HCT116 (cell line): ENCODE measurements around the gene SURF6. TPM values are rescaled to one million over a fixed set of nuclear protein-coding genes. Genes with fewer than 3 reads are reported as not detected.

Experiments used
- ATAC-seq: fragments of 200-7000 bp; cut with Tn5 transposase; 2 replicates; pipeline ENCODE4 v1.9.1; 2020; ENCODE audit warnings: mild to moderate bottlenecking, moderate library complexity
- BruUV-seq: library from RNA; stranded (reverse); fragments of 400-500 nt; replicated peaks from 2 replicates; lab custom pipeline; 2021; lab: Mats Ljungman, UMichigan
- CTCF ChIA-PET: fragments of 300-600 bp; sonication (Branson Sonifier 250); formaldehyde crosslinking; loops from one replicate; lab custom pipeline; 2021; ENCODE audit warnings: antibody characterized with exemption; lab: Charles Lee
- POLR2A ChIA-PET: fragments of 300-600, 350-600 bp; sonication (Branson Sonifier 250); formaldehyde crosslinking; loops from one replicate; lab custom pipeline; 2021; ENCODE audit warnings: antibody characterized with exemption; lab: Charles Lee
- RAD21 ChIA-PET, 2 experiments: fragments of 300-600 bp; sonication (Branson Sonifier 250); formaldehyde crosslinking; loops; one replicate each; lab custom pipeline; 2023; ENCODE audit warnings: low total read pairs in 2 of 2; ENCODE audit not compliant: uncharacterized antibody in 2 of 2, unreplicated experiment in 2 of 2, low non-redundant PET in 1 of 2; lab: Charles Lee
- DNase-seq: peaks from one replicate; pipeline ENCODE4 v3.0.0-alpha.2; 2010; ENCODE audit warnings: low read depth, low spot score
- H2AFZ ChIP-seq: fragments of 200-600 bp; shearing (Covaris generic), sonication (generic); 2 replicates; pipeline ENCODE4 v1.6.1; 2017; ENCODE audit warnings: low read depth, mixed run types, mixed read lengths, antibody characterized with exemption, low read length; ENCODE audit not compliant: poor library complexity, severe bottlenecking
- H3K27ac ChIP-seq: 2 replicates; pipeline ENCODE4 v1.5.1; 2012; ENCODE audit warnings: low read depth, low read length
- H3K27me3 ChIP-seq: fragments of 200-600 bp; sonication (generic); 2 replicates; pipeline ENCODE4 v1.6.1; 2016; ENCODE audit warnings: mixed run types, low read length, mixed read lengths; ENCODE audit not compliant: insufficient read depth
- H3K36me3 ChIP-seq, 2 experiments: fragments of 200-500 bp in 1 of 2; fragments of 200-600 bp in 1 of 2; sonication (Bioruptor generic) in 1 of 2; sonication (generic) in 1 of 2; 2 replicates each; pipeline versions ENCODE4 v1.5.1 to v1.6.1; 2014 to 2016; ENCODE audit warnings: low read length in 2 of 2, inconsistent platforms in 1 of 2, mixed read lengths in 1 of 2, mixed run types in 1 of 2; ENCODE audit not compliant: insufficient read depth in 2 of 2, control insufficient read depth in 1 of 2
- H3K4me1 ChIP-seq, 2 experiments: fragments of 200-600 bp in 1 of 2; sonication (generic) in 1 of 2; 2 replicates each; pipeline versions ENCODE4 v1.5.1 to v1.6.1; 2012 to 2017; ENCODE audit warnings: low read length in 2 of 2, inconsistent platforms in 1 of 2, mild to moderate bottlenecking in 1 of 2, mixed read lengths in 1 of 2, mixed run types in 1 of 2, moderate library complexity in 1 of 2; ENCODE audit not compliant: insufficient read depth in 2 of 2, control insufficient read depth in 1 of 2
- H3K4me2 ChIP-seq: fragments of 200-600 bp; sonication (generic); 2 replicates; pipeline ENCODE4 v1.6.1; 2017; ENCODE audit warnings: mixed run types, low read length, mixed read lengths
- H3K4me3 ChIP-seq, 2 experiments: fragments of 200-600 bp in 1 of 2; sonication (generic) in 1 of 2; replicated peaks in 1 of 2; 2 replicates each; pipeline ENCODE4 v1.5.1; 2011 to 2016; ENCODE audit warnings: low read length in 2 of 2, control low read depth in 1 of 2, low read depth in 1 of 2, mild to moderate bottlenecking in 1 of 2, mixed read lengths in 1 of 2, mixed run types in 1 of 2
- H3K79me2 ChIP-seq: fragments of 200-600 bp; sonication (generic); 2 replicates; pipeline ENCODE4 v1.6.1; 2017; ENCODE audit warnings: mild to moderate bottlenecking, mixed run types, low read length, moderate library complexity, mixed read lengths; ENCODE audit not compliant: insufficient read depth
- H3K9ac ChIP-seq: fragments of 200-600 bp; sonication (generic); 2 replicates; pipeline ENCODE4 v1.6.1; 2016; ENCODE audit warnings: low read length, mixed read lengths
- H3K9me2 ChIP-seq: fragments of 200-600 bp; sonication (generic), shearing (Covaris generic); 2 replicates; pipeline ENCODE4 v1.6.1; 2017; ENCODE audit warnings: mixed run types, mild to moderate bottlenecking, moderate library complexity; ENCODE audit not compliant: insufficient read depth
- H3K9me3 ChIP-seq, 2 experiments: fragments of 200-500 bp in 1 of 2; fragments of 200-600 bp in 1 of 2; sonication (Bioruptor generic) in 1 of 2; sonication (generic) in 1 of 2; 2 replicates each; pipeline ENCODE4 v1.6.1; 2014 to 2017; ENCODE audit warnings: low read length in 2 of 2, mixed read lengths in 2 of 2, inconsistent platforms in 1 of 2, low read depth in 1 of 2, mild to moderate bottlenecking in 1 of 2, mixed run types in 1 of 2, moderate library complexity in 1 of 2; ENCODE audit not compliant: control insufficient read depth in 1 of 2, insufficient read depth in 1 of 2
- H4K20me1 ChIP-seq: fragments of 200-600 bp; sonication (generic), shearing (Covaris generic); 2 replicates; pipeline ENCODE4 v1.6.1; 2017; ENCODE audit warnings: mixed run types, mild to moderate bottlenecking, moderate library complexity; ENCODE audit not compliant: insufficient read depth
- ATF3 ChIP-seq: IDR thresholded peaks from 2 replicates; pipeline ENCODE4 v1.6.1; 2012
- CBX3 ChIP-seq: IDR thresholded peaks from 2 replicates; pipeline ENCODE4 v1.6.1; 2012; ENCODE audit warnings: low read depth
- CEBPB ChIP-seq: IDR thresholded peaks from 2 replicates; pipeline ENCODE4 v1.6.1; 2012; ENCODE audit warnings: low read depth
- CTCF ChIP-seq, 3 experiments: fragments of 200-600 bp in 1 of 3; sonication (generic) in 1 of 3; IDR thresholded peaks in 2 of 3; conservative IDR thresholded peaks in 1 of 3; 2 replicates each; pipeline ENCODE4 v1.5.1; 2012 to 2017; ENCODE audit warnings: low read depth in 2 of 3, low read length in 2 of 3, antibody characterized with exemption in 1 of 3, borderline replicate concordance in 1 of 3, control low read depth in 1 of 3, mild to moderate bottlenecking in 1 of 3, mixed read lengths in 1 of 3, mixed run types in 1 of 3, moderate library complexity in 1 of 3; ENCODE audit not compliant: insufficient read depth in 1 of 3
- EGR1 ChIP-seq: IDR thresholded peaks from 2 replicates; pipeline ENCODE4 v1.6.1; 2012; ENCODE audit warnings: low read depth
- ELF1 ChIP-seq: IDR thresholded peaks from 2 replicates; pipeline ENCODE4 v1.6.1; 2012; ENCODE audit warnings: low read depth, borderline replicate concordance
- EZH2 ChIP-seq: fragments of 200-600 bp; sonication (generic); IDR thresholded peaks from 2 replicates; pipeline ENCODE4 v1.6.1; 2017; ENCODE audit warnings: antibody characterized with exemption, mixed run types
- EZH2phosphoT487 ChIP-seq: fragments of 200-600 bp; IDR thresholded peaks from 2 replicates; pipeline ENCODE4 v1.6.1; 2018; ENCODE audit warnings: antibody characterized with exemption, borderline replicate concordance
- FOSL1 ChIP-seq: IDR thresholded peaks from 2 replicates; pipeline ENCODE4 v1.6.1; 2012; ENCODE audit warnings: low read depth
- JUND ChIP-seq: IDR thresholded peaks from 2 replicates; pipeline ENCODE4 v1.6.1; 2012
- MAX ChIP-seq: IDR thresholded peaks from 2 replicates; pipeline ENCODE4 v1.6.1; 2012
- POLR2A ChIP-seq: IDR thresholded peaks from 2 replicates; pipeline ENCODE4 v1.7.0; 2011; ENCODE audit warnings: borderline replicate concordance; ENCODE audit not compliant: insufficient read depth, insufficient read length; ENCODE audit errors: extremely low read depth
- POLR2AphosphoS5 ChIP-seq: IDR thresholded peaks from 2 replicates; pipeline ENCODE4 v1.6.1; 2011; ENCODE audit warnings: mild to moderate bottlenecking, low read depth, low read length, moderate library complexity
- RAD21 ChIP-seq: IDR thresholded peaks from 2 replicates; pipeline ENCODE4 v1.6.1; 2012; ENCODE audit warnings: low read depth, mild to moderate bottlenecking
- REST ChIP-seq: IDR thresholded peaks from 2 replicates; pipeline ENCODE4 v1.6.1; 2012; ENCODE audit warnings: low read depth
- SIN3A ChIP-seq: IDR thresholded peaks from 2 replicates; pipeline ENCODE4 v1.6.1; 2012; ENCODE audit warnings: low read depth
- SP1 ChIP-seq: IDR thresholded peaks from 2 replicates; pipeline ENCODE4 v1.6.1; 2012; ENCODE audit warnings: low read depth
- TCF7L2 ChIP-seq: IDR thresholded peaks from 2 replicates; pipeline ENCODE4 v1.7.0; 2011; ENCODE audit warnings: borderline replicate concordance, inconsistent platforms; ENCODE audit not compliant: insufficient read depth, insufficient read length; ENCODE audit errors: extremely low read depth
- YY1 ChIP-seq: IDR thresholded peaks from 2 replicates; pipeline ENCODE4 v1.6.1; 2011; ENCODE audit warnings: low read length, low read depth, moderate library complexity, mild to moderate bottlenecking; ENCODE audit not compliant: insufficient replicate concordance; ENCODE audit errors: extremely low read depth
- ZNF274 ChIP-seq: fragments of 200-500 bp; sonication (Bioruptor generic); IDR thresholded peaks from 2 replicates; pipeline ENCODE4 v1.6.1; 2014; ENCODE audit warnings: mild to moderate bottlenecking, low read depth, low read length, inconsistent platforms
- intact Hi-C: fragments of 100-400 bp; cut with micrococcal nuclease; formaldehyde crosslinking; loops from 2 replicates; pipeline ENCODE4 v1.10.0; 2022
- total RNA-seq: library from RNA; stranded (reverse); gene quantifications from one replicate; pipeline ENCODE4 v1.2.1, GENCODE V29; 2021; ENCODE audit not compliant: unreplicated experiment

Gene SURF6
- total RNA-seq, 1 experiment from 2014 or later: 30.1 TPM

- intact Hi-C loops: no loop called here
- no peak overlapping the region for H3K9ac ChIP-seq
- no peaks in the 10 kb centered on the region for H4K20me1 ChIP-seq
- ChIA-PET CTCF (no interaction called here), POLR2A (no interaction called here), RAD21 (no interaction called here)
- no peaks in the 10 kb centered on the region for H3K4me1 ChIP-seq
- H3K79me2 ChIP-seq: no peaks in the 10 kb centered on the region
- no TSS peak for BruUV-seq
- ATAC-seq: no peak
- H3K4me2 ChIP-seq: no peak overlapping the region
- H3K36me3 ChIP-seq: no peaks in the 10 kb centered on the region
- no peak overlapping the region for H3K27ac ChIP-seq
- no peak for DNase-seq
- no peak overlapping the region for H3K4me3 ChIP-seq
- H3K9me3 ChIP-seq: peaks cover 0 to 10% of the 10 kb centered on the region in 2 experiments; a peak in 1 of 4 replicates
- H3K9me2 ChIP-seq: no peaks in the 10 kb centered on the region
- H2AFZ ChIP-seq: no peak overlapping the region
- no peaks in the 10 kb centered on the region for H3K27me3 ChIP-seq
- no peak for TF ChIP-seq POLR2AphosphoS5
- TF ChIP-seq POLR2A: no peak
- TF ChIP-seq EZH2: no peak
- no peak for TF ChIP-seq EGR1
- no peak for TF ChIP-seq SP1
- no peak for TF ChIP-seq TCF7L2
- TF ChIP-seq RAD21: no peak
- no peak for TF ChIP-seq CBX3
- no peak for TF ChIP-seq MAX
- no peak for TF ChIP-seq ATF3
- no peak for TF ChIP-seq CTCF (IDR thresholded peaks at IDR 0.05 in 2 of 3, conservative IDR thresholded peaks at IDR 0.05 in 1 of 3; ENCODE audit: borderline replicate concordance in 1 of 3, insufficient read depth in 1 of 3, low read depth in 2 of 3, low read length in 2 of 3)
- TF ChIP-seq ELF1: no peak
- TF ChIP-seq JUND: no peak
- no peak for TF ChIP-seq CEBPB
- no peak for TF ChIP-seq ZNF274
- no peak for TF ChIP-seq YY1
- no peak for TF ChIP-seq SIN3A
- no peak for TF ChIP-seq REST
- TF ChIP-seq FOSL1: no peak
- TF ChIP-seq EZH2phosphoT487: no peak
Observed at GRCh38 chr9:133385452-133385851, 49.5 kb upstream of the SURF6 start.
